Umbilical cord (tissue), 2 donors: ENCODE data around the gene RPS5. TPM values are rescaled to one million over a fixed set of nuclear protein-coding genes. Genes with fewer than 3 reads are reported as not detected.
A peak's percentile ranks its signal among the peaks of the same experiment; 100 is the strongest.
"Not testable (repeated sequence)": the region's sequence is repeated elsewhere in the genome, so short reads cannot be mapped to it uniquely, and the experiment has no call there.

Experiments used
- DNase-seq: peaks from one replicate; pipeline ENCODE4 v3.0.0-alpha.2; 2015; ENCODE audit warnings: low spot score
- total RNA-seq: library from RNA; depleted of rRNA; stranded (reverse); fragments of >200 nt; gene quantifications from one replicate; pipeline ENCODE4 v1.2.3, GENCODE V29; 2014; ENCODE audit warnings: low replicate concordance; ENCODE audit not compliant: insufficient read depth

The RPS5 gene
- total RNA-seq, 1 donor from 2014 or later = 1,414 TPM

GRCh38 chr19:58356766-58357480, 30.1 kb upstream of the RPS5 start:
- no peak for DNase-seq

GRCh38 chr19:58357481-58358145, 29.5 kb upstream of the RPS5 start:
- no peak for DNase-seq

GRCh38 chr19:58361900-58362271, 25.2 kb upstream of the RPS5 start:
- DNase-seq = no peak

GRCh38 chr19:58362272-58362994, 24.6 kb upstream of the RPS5 start, which contains the start of gene ZNF497:
Gene ZNF497 (minus strand): TSS chr19:58362751. CDS start chr19:58357635, 5,116 bp downstream.
- peak; percentile 99 for DNase-seq

- DNase-seq = no peak
Observed at GRCh38 chr19:58364146-58364545, 22.9 kb upstream of the RPS5 start.

- DNase-seq = no peak
Observed at GRCh38 chr19:58366585-58367430, 20.3 kb upstream of the RPS5 start.

GRCh38 chr19:58367698-58368454, 19.2 kb upstream of the RPS5 start:
- no peak for DNase-seq

- no peak for DNase-seq
Observed at GRCh38 chr19:58368561-58369360, 18.3 kb upstream of the RPS5 start.

GRCh38 chr19:58372311-58373133, 14.5 kb upstream of the RPS5 start:
- no peak for DNase-seq

- DNase-seq = no peak
Observed at GRCh38 chr19:58374200-58374599, 12.9 kb upstream of the RPS5 start.

GRCh38 chr19:58376724-58377123, 10.3 kb upstream of the RPS5 start:
- not testable (repeated sequence) for DNase-seq

- DNase-seq = no peak
Observed at GRCh38 chr19:58379246-58379645, 7.8 kb upstream of the RPS5 start.

GRCh38 chr19:58380037-58380661, 6.9 kb upstream of the RPS5 start:
- DNase-seq = no peak

GRCh38 chr19:58380662-58381459, 6.2 kb upstream of the RPS5 start, which contains the start of gene ZNF837:
Gene ZNF837 (minus strand): TSS chr19:58381030. CDS start chr19:58369332, 11,698 bp downstream.
- DNase-seq = peak; percentile 100

GRCh38 chr19:58381460-58382212, 5.4 kb upstream of the RPS5 start:
- DNase-seq = no peak

GRCh38 chr19:58382997-58383603, 4.0 kb upstream of the RPS5 start:
- no peak for DNase-seq
